Endothelial cell of umbilical vein (primary cell): Measurements from ENCODE around the gene AP3S2.

Experiments used
- CTCF ChIP-seq, 2 donors: IDR thresholded peaks; 1 replicate in 1 of 2; 2 replicates in 1 of 2; pipeline ENCODE4 v1.5.1; 2011; ENCODE audit warnings: low read length in 2 of 2, mild to moderate bottlenecking in 2 of 2, moderate library complexity in 2 of 2, control low read depth in 1 of 2, inconsistent platforms in 1 of 2, low read depth in 1 of 2; ENCODE audit not compliant: insufficient read depth in 1 of 2; ENCODE audit errors: extremely low read depth in 1 of 2
- EZH2 ChIP-seq: IDR thresholded peaks from 2 replicates; pipeline ENCODE4 v1.6.1; 2012; ENCODE audit warnings: borderline replicate concordance, low read depth, mild to moderate bottlenecking, moderate library complexity, low read length, inconsistent platforms; ENCODE audit not compliant: severe bottlenecking
- JUN ChIP-seq: IDR thresholded peaks from 2 replicates; pipeline ENCODE4 v1.6.1; 2011; ENCODE audit warnings: borderline replicate concordance, low read depth; ENCODE audit not compliant: insufficient read length, insufficient read depth
- MAX ChIP-seq: IDR thresholded peaks from 2 replicates; pipeline ENCODE4 v1.6.1; 2011; ENCODE audit not compliant: insufficient read depth, insufficient read length
- POLR2A ChIP-seq: IDR thresholded peaks from 2 replicates; pipeline ENCODE4 v1.6.1; 2012; ENCODE audit warnings: low read depth, mild to moderate bottlenecking, control low read depth, low read length
- POLR2AphosphoS5 ChIP-seq: IDR thresholded peaks from 2 replicates; pipeline ENCODE4 v1.6.1; 2012; ENCODE audit warnings: low read depth, mild to moderate bottlenecking, control low read depth, low read length, moderate library complexity; ENCODE audit not compliant: insufficient read depth

GRCh38 chr15:89780601-89781000 lies 113.2 kb downstream of the AP3S2 start:
- no peak for TF ChIP-seq CTCF (IDR thresholded peaks at IDR 0.05; ENCODE audit: extremely low read depth in 1 of 2, insufficient read depth in 1 of 2, low read depth in 1 of 2, low read length in 2 of 2)
- no peak for TF ChIP-seq POLR2A
- TF ChIP-seq POLR2AphosphoS5 = no peak
- TF ChIP-seq MAX = no peak
- TF ChIP-seq JUN = no peak
- TF ChIP-seq EZH2 = no peak
